ENCODE measurements around the gene MYH10.

The MYH10 gene

GRCh38 chr17:8503807-8504206 lies 126.7 kb downstream of the MYH10 start:
- no peak overlapping the region for H3K27ac ChIP-seq (ENCODE audit: low read length)

GRCh38 chr17:8503368-8503767 lies 127.2 kb downstream of the MYH10 start:
- no peak overlapping the region for H3K4me3 ChIP-seq (ENCODE audit: low read depth in 1 of 2, low read length in 2 of 2)
- no peaks in the 10 kb centered on the region for H3K9me3 ChIP-seq (ENCODE audit: control insufficient read depth in 1 of 2, low read length in 2 of 2)
- no peaks in the 10 kb centered on the region for H3K27me3 ChIP-seq (ENCODE audit: low read depth, low read length)
- H3K4me1 ChIP-seq (ENCODE audit: control insufficient read depth in 1 of 2, insufficient read depth in 2 of 2, low read length in 2 of 2) = no peaks in the 10 kb centered on the region
- peaks cover 13 to 49% of the 10 kb centered on the region in 2 donors for H3K36me3 ChIP-seq (ENCODE audit: control insufficient read depth in 1 of 2, insufficient read depth in 2 of 2, low read length in 2 of 2)
- H3K27ac ChIP-seq (ENCODE audit: low read length) = no peak overlapping the region

More at GRCh38 chr17:8503807-8504206, 126.7 kb downstream of the MYH10 start:
- no peaks in the 10 kb centered on the region for H3K4me1 ChIP-seq (ENCODE audit: control insufficient read depth in 1 of 2, insufficient read depth in 2 of 2, low read length in 2 of 2)
- H3K9me3 ChIP-seq (ENCODE audit: control insufficient read depth in 1 of 2, low read length in 2 of 2) = no peaks in the 10 kb centered on the region
- no peak overlapping the region for H3K4me3 ChIP-seq (ENCODE audit: low read depth in 1 of 2, low read length in 2 of 2)
- no peaks in the 10 kb centered on the region for H3K27me3 ChIP-seq (ENCODE audit: low read depth, low read length)
- H3K36me3 ChIP-seq (ENCODE audit: control insufficient read depth in 1 of 2, insufficient read depth in 2 of 2, low read length in 2 of 2) = peaks cover 16 to 49% of the 10 kb centered on the region in 2 donors

GRCh38 chr17:8502126-8502525 lies 128.4 kb downstream of the MYH10 start:
- H3K36me3 ChIP-seq (ENCODE audit: control insufficient read depth in 1 of 2, insufficient read depth in 2 of 2, low read length in 2 of 2) = peaks cover 13 to 46% of the 10 kb centered on the region in 2 donors
- H3K4me1 ChIP-seq (ENCODE audit: control insufficient read depth in 1 of 2, insufficient read depth in 2 of 2, low read length in 2 of 2) = no peaks in the 10 kb centered on the region
- H3K4me3 ChIP-seq (ENCODE audit: low read depth in 1 of 2, low read length in 2 of 2) = no peak overlapping the region
- H3K27me3 ChIP-seq (ENCODE audit: low read depth, low read length) = no peaks in the 10 kb centered on the region
- H3K27ac ChIP-seq (ENCODE audit: low read length) = no peak overlapping the region
- H3K9me3 ChIP-seq (ENCODE audit: control insufficient read depth in 1 of 2, low read length in 2 of 2) = no peaks in the 10 kb centered on the region

- Histone ChIP-seq H3K36me3 (ENCODE audit: control insufficient read depth in 1 of 2, insufficient read depth in 2 of 2, low read length in 2 of 2) (peaks cover 19 to 46% of the 10 kb centered on the region in 2 donors), H3K9me3 (ENCODE audit: control insufficient read depth in 1 of 2, low read length in 2 of 2) (no peaks in the 10 kb centered on the region), H3K27ac (ENCODE audit: low read length) (no peak overlapping the region), H3K27me3 (ENCODE audit: low read depth, low read length) (no peaks in the 10 kb centered on the region), H3K4me1 (ENCODE audit: control insufficient read depth in 1 of 2, insufficient read depth in 2 of 2, low read length in 2 of 2) (no peaks in the 10 kb centered on the region), H3K4me3 (ENCODE audit: low read depth in 1 of 2, low read length in 2 of 2) (no peak overlapping the region)
Observed at GRCh38 chr17:8500609-8501008, 129.9 kb downstream of the MYH10 start.

GRCh38 chr17:8499614-8500013 lies 130.9 kb downstream of the MYH10 start:
- Histone ChIP-seq H3K36me3 (ENCODE audit: control insufficient read depth in 1 of 2, insufficient read depth in 2 of 2, low read length in 2 of 2) (peaks cover 19 to 46% of the 10 kb centered on the region in 2 donors), H3K4me3 (ENCODE audit: low read depth in 1 of 2, low read length in 2 of 2) (no peak overlapping the region), H3K27ac (ENCODE audit: low read length) (no peak overlapping the region), H3K27me3 (ENCODE audit: low read depth, low read length) (no peaks in the 10 kb centered on the region), H3K4me1 (ENCODE audit: control insufficient read depth in 1 of 2, insufficient read depth in 2 of 2, low read length in 2 of 2) (no peaks in the 10 kb centered on the region), H3K9me3 (ENCODE audit: control insufficient read depth in 1 of 2, low read length in 2 of 2) (no peaks in the 10 kb centered on the region)

- H3K4me1 ChIP-seq (ENCODE audit: control insufficient read depth in 1 of 2, insufficient read depth in 2 of 2, low read length in 2 of 2) = no peaks in the 10 kb centered on the region
- H3K27ac ChIP-seq (ENCODE audit: low read length) = no peak overlapping the region
- H3K4me3 ChIP-seq (ENCODE audit: low read depth in 1 of 2, low read length in 2 of 2) = no peak overlapping the region
- no peaks in the 10 kb centered on the region for H3K27me3 ChIP-seq (ENCODE audit: low read depth, low read length)
- H3K9me3 ChIP-seq (ENCODE audit: control insufficient read depth in 1 of 2, low read length in 2 of 2) = no peaks in the 10 kb centered on the region
- peaks cover 19 to 44% of the 10 kb centered on the region in 2 donors for H3K36me3 ChIP-seq (ENCODE audit: control insufficient read depth in 1 of 2, insufficient read depth in 2 of 2, low read length in 2 of 2)
Observed at GRCh38 chr17:8499171-8499570, 131.4 kb downstream of the MYH10 start.

GRCh38 chr17:8496081-8496480 lies 134.4 kb downstream of the MYH10 start:
- Histone ChIP-seq H3K9me3 (ENCODE audit: control insufficient read depth in 1 of 2, low read length in 2 of 2) (no peaks in the 10 kb centered on the region), H3K4me1 (ENCODE audit: control insufficient read depth in 1 of 2, insufficient read depth in 2 of 2, low read length in 2 of 2) (no peaks in the 10 kb centered on the region), H3K4me3 (ENCODE audit: low read depth in 1 of 2, low read length in 2 of 2) (no peak overlapping the region), H3K36me3 (ENCODE audit: control insufficient read depth in 1 of 2, insufficient read depth in 2 of 2, low read length in 2 of 2) (peaks cover 34 to 70% of the 10 kb centered on the region in 2 donors), H3K27me3 (ENCODE audit: low read depth, low read length) (no peaks in the 10 kb centered on the region), H3K27ac (ENCODE audit: low read length) (no peak overlapping the region)

GRCh38 chr17:8494506-8495111 lies 135.9 kb downstream of the MYH10 start:
- Histone ChIP-seq H3K9me3 (ENCODE audit: control insufficient read depth in 1 of 2, low read length in 2 of 2) (no peaks in the 10 kb centered on the region), H3K27ac (ENCODE audit: low read length) (no peak overlapping the region), H3K36me3 (ENCODE audit: control insufficient read depth in 1 of 2, insufficient read depth in 2 of 2, low read length in 2 of 2) (peaks cover 26 to 59% of the 10 kb centered on the region in 2 donors), H3K4me3 (ENCODE audit: low read depth in 1 of 2, low read length in 2 of 2) (no peak overlapping the region), H3K27me3 (ENCODE audit: low read depth, low read length) (no peaks in the 10 kb centered on the region), H3K4me1 (ENCODE audit: control insufficient read depth in 1 of 2, insufficient read depth in 2 of 2, low read length in 2 of 2) (no peaks in the 10 kb centered on the region)

- no peak overlapping the region for H3K27ac ChIP-seq (ENCODE audit: low read length)
- no peaks in the 10 kb centered on the region for H3K4me1 ChIP-seq (ENCODE audit: control insufficient read depth in 1 of 2, insufficient read depth in 2 of 2, low read length in 2 of 2)
- H3K27me3 ChIP-seq (ENCODE audit: low read depth, low read length) = no peaks in the 10 kb centered on the region
- H3K9me3 ChIP-seq (ENCODE audit: control insufficient read depth in 1 of 2, low read length in 2 of 2) = no peaks in the 10 kb centered on the region
- peaks cover 21 to 53% of the 10 kb centered on the region in 2 donors for H3K36me3 ChIP-seq (ENCODE audit: control insufficient read depth in 1 of 2, insufficient read depth in 2 of 2, low read length in 2 of 2)
- H3K4me3 ChIP-seq (ENCODE audit: low read depth in 1 of 2, low read length in 2 of 2) = no peak overlapping the region
Observed at GRCh38 chr17:8494021-8494420, 136.5 kb downstream of the MYH10 start.

GRCh38 chr17:8492121-8492520 lies 138.4 kb downstream of the MYH10 start:
- H3K4me1 ChIP-seq (ENCODE audit: control insufficient read depth in 1 of 2, insufficient read depth in 2 of 2, low read length in 2 of 2) = no peaks in the 10 kb centered on the region
- H3K27ac ChIP-seq (ENCODE audit: low read length) = no peak overlapping the region
- H3K9me3 ChIP-seq (ENCODE audit: control insufficient read depth in 1 of 2, low read length in 2 of 2) = no peaks in the 10 kb centered on the region
- no peaks in the 10 kb centered on the region for H3K27me3 ChIP-seq (ENCODE audit: low read depth, low read length)
- no peak overlapping the region for H3K4me3 ChIP-seq (ENCODE audit: low read depth in 1 of 2, low read length in 2 of 2)
- peaks cover 32 to 56% of the 10 kb centered on the region in 2 donors for H3K36me3 ChIP-seq (ENCODE audit: control insufficient read depth in 1 of 2, insufficient read depth in 2 of 2, low read length in 2 of 2)

GRCh38 chr17:8490256-8491023 lies 140.1 kb downstream of the MYH10 start:
- no peak overlapping the region for H3K27ac ChIP-seq (ENCODE audit: low read length)
- no peaks in the 10 kb centered on the region for H3K9me3 ChIP-seq (ENCODE audit: control insufficient read depth in 1 of 2, low read length in 2 of 2)
- H3K27me3 ChIP-seq (ENCODE audit: low read depth, low read length) = no peaks in the 10 kb centered on the region
- H3K36me3 ChIP-seq (ENCODE audit: control insufficient read depth in 1 of 2, insufficient read depth in 2 of 2, low read length in 2 of 2) = peaks cover 26 to 54% of the 10 kb centered on the region in 2 donors
- no peak overlapping the region for H3K4me3 ChIP-seq (ENCODE audit: low read depth in 1 of 2, low read length in 2 of 2)
- H3K4me1 ChIP-seq (ENCODE audit: control insufficient read depth in 1 of 2, insufficient read depth in 2 of 2, low read length in 2 of 2) = no peaks in the 10 kb centered on the region
